Measurements from ENCODE around the gene CORO2A. TPM values are rescaled to one million over a fixed set of nuclear protein-coding genes. Genes with fewer than 3 reads are reported as not detected.
"Not testable (repeated sequence)": the region's sequence is repeated elsewhere in the genome, so short reads cannot be mapped to it uniquely, and the experiment has no call there.

CORO2A gene
- total and polyA plus RNA-seq, 11 donors, result 0.09 to 2.2 (median 0.22) TPM

DNA sequence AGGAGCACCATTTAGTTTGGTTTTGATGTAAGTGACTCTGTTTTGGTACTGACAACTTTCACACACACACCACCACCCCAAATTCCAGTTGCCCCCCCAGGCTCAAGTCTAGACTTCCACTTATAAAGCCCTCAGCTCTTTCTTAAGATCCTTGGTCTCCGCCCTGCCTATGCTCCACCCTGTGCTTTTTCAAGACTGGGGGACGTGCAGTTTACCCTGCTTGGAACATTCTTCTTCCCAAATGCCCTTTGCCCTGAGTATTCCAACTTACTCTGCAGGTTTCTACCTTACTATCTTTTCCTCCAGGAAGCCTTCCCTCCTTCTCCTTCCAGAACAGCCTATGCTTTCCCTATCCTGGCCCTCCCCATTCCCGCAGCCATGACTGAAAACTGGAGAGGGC lies 72.0 kb downstream of the CORO2A start:
- H3K27me3 ChIP-seq, result no peaks in the 10 kb centered on the region
- ATAC-seq (no peak), DNase-seq (no peak)
- peaks cover 0 to 10% (median 0%) of the 10 kb centered on the region in 9 donors for H3K36me3 ChIP-seq
- TF ChIP-seq, protein P1, sequence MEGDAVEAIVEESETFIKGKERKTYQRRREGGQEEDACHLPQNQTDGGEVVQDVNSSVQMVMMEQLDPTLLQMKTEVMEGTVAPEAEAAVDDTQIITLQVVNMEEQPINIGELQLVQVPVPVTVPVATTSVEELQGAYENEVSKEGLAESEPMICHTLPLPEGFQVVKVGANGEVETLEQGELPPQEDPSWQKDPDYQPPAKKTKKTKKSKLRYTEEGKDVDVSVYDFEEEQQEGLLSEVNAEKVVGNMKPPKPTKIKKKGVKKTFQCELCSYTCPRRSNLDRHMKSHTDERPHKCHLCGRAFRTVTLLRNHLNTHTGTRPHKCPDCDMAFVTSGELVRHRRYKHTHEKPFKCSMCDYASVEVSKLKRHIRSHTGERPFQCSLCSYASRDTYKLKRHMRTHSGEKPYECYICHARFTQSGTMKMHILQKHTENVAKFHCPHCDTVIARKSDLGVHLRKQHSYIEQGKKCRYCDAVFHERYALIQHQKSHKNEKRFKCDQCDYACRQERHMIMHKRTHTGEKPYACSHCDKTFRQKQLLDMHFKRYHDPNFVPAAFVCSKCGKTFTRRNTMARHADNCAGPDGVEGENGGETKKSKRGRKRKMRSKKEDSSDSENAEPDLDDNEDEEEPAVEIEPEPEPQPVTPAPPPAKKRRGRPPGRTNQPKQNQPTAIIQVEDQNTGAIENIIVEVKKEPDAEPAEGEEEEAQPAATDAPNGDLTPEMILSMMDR (IDR thresholded peaks at IDR 0.05), result no peak
- TF ChIP-seq POLR2A (IDR thresholded peaks at IDR 0.05), result no peak
- H3K27ac ChIP-seq, result peak overlapping the region in 4 of 12 donors; percentile 22 to 92 (median 30)
- 66 to 73% (median 72%) methylated on average over 3 of the region's 3 CpGs for WGBS, 4 donors
- H3K4me1 ChIP-seq, result peaks cover 0 to 62% (median 7%) of the 10 kb centered on the region in 12 donors
- H3K4me3 ChIP-seq, result no peak overlapping the region
- no peaks in the 10 kb centered on the region for H3K9me3 ChIP-seq
- intact Hi-C loops (cut with DNase I), result no loop called here

DNA sequence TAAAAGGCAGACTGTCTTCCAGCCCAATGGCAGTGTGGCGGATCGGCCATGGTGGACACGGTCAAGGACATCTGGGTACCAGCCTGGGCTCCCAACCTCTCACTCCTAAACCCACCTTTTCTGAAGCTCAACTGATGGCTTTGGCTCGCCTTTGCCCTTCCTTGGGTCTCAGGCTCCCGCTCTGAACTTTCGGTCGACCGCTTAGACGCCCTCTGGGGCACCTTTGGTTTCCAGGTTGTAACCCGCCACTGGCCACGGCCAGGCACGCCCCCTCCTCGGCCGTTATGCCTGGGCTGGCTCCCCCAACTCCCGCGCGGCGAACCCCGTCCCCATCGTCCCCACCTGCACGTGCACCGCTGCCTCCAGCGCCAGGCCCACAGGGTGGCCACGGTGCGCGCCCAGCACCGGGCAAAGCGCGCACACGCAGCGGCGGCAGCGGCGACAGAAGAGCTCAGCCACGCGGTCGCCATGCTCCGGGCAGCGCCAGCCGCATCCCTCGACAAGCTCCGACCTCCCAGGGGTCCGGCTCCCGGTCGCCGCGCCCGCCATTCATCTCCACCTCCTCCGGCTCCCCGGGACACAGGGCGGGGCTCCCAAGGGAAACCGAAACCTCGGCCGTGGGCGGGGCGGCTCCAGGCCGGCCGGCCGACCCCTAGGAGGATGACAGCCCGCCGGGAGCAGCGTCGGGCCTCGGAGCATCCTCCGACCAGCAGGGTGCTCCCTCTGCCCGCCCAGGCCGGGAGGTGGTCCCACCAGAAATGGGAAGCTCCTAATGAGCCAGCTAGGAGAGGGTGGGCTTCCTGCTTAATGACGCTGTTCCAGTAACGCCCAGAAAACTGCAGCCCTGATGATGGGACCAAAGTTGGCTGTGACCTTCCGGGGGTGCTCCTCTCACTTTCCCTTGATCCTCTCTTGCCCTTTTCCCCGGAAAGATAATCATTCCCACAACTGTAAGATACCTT lies 73.5 kb downstream of the CORO2A start, which contains the start of gene TRIM14:
TRIM14 (minus strand) TSS at position 583 of the 962 bp plus-strand sequence; CDS start at position 549, 34 bp downstream.
- TF ChIP-seq POLR2A (IDR thresholded peaks at IDR 0.05), result peak in 1 of 2 donors; percentile 25
- TF ChIP-seq, protein P1 (IDR thresholded peaks at IDR 0.05), result peak in 1 of 12 donors; percentile 17
- DNase-seq (peak; percentile 33 to 84 (median 61)), ATAC-seq (peak; percentile 41 to 85 (median 79))
- Histone ChIP-seq H3K27me3 (no peaks in the 10 kb centered on the region), H3K9me3 (no peaks in the 10 kb centered on the region), H3K36me3 (peaks cover 0 to 5% (median 0%) of the 10 kb centered on the region in 9 donors), H3K27ac (peak within 1 kb of the TSS in 8 of 12 donors; percentile 10 to 92 (median 52)), H3K4me3 (peak within 1 kb of the TSS; percentile 30 to 86 (median 65)), H3K4me1 (peaks cover 0 to 66% (median 7%) of the 10 kb centered on the region in 12 donors)
- intact Hi-C loops (cut with DNase I), result no loop called here
- WGBS, 4 donors, result 8 to 34% (median 9%) methylated on average over 20 to 71 of the region's 71 CpGs

DNA sequence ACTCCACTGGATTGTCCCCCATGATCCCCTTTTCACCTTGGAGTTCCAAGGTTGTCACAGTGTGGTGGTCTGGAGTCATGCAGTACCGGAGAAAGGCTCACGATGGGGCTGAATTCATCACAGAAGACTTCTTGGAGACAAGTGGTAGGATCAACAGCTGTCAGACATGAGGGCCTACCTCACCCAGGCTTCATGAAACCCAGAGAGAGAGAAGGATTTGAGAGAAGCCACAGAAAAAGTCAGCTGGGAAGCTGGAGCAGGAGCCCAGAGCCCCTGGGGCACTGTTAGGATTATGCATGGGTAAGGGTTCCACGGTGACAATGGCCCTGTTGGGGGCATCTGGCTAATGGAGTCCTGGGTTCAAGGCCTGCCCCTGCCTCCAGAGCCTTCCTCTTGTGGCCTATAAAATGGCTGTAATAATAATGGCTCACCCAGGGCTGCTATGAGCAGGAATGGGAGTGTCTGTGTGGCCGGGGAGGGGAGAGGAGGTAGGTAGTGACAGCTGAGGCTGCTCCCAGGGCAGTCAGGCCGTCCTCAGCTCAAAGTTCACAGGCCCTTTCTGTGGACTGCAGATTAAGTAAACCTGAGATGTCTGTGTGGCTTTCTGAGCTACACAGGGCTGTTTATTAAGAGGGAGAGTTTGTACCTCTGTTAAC lies 74.3 kb downstream of the CORO2A start:
- intact Hi-C loops (cut with DNase I), result no loop called here
- TF ChIP-seq POLR2A (IDR thresholded peaks at IDR 0.05), result no peak
- TF ChIP-seq, protein P1 (IDR thresholded peaks at IDR 0.05), result no peak
- H3K4me1 ChIP-seq, result peaks cover 0 to 74% (median 7%) of the 10 kb centered on the region in 12 donors
- H3K36me3 ChIP-seq, result peaks cover 0 to 5% (median 0%) of the 10 kb centered on the region in 9 donors
- H3K27ac ChIP-seq, result peak overlapping the region in 4 of 12 donors; percentile 33 to 92 (median 58)
- H3K9me3 ChIP-seq, result no peaks in the 10 kb centered on the region
- DNase-seq (no peak), ATAC-seq (peak in 3 of 4 donors; percentile 28 to 35 (median 31))
- H3K4me3 ChIP-seq, result peak overlapping the region in 11 of 12 donors; percentile 41 to 86 (median 66)
- H3K27me3 ChIP-seq, result no peaks in the 10 kb centered on the region
- 68 to 83% (median 78%) methylated on average over 5 of the region's 5 CpGs for WGBS, 4 donors

DNA sequence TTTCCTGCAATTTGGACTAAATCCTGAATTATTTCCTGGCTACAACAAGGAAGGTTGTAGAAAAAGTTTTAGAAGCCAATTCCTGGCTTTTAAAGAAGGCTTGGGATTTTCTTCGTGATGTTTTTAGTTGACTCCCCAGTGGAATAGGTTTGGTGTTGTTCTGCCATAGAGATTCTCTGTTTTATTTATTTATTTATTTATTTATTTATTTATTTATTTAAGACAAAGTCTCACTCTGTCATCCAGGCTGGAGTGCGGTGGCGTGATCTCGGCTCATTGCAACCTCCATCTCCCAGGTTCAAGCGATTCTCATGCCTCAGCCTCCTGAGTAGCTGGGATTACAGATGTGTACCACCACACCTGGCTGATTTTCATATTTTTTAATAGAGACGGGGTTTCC lies 75.3 kb downstream of the CORO2A start:
- DNase-seq; H3K27me3 ChIP-seq; H3K4me3 ChIP-seq; H3K9me3 ChIP-seq; H3K36me3 ChIP-seq; ATAC-seq; H3K27ac ChIP-seq; intact Hi-C loops (cut with DNase I): not testable (repeated sequence)
- WGBS, 4 donors, result 96 to 97% (median 96%) methylated on average over 6 of the region's 6 CpGs
- H3K4me1 ChIP-seq, result peaks cover 0 to 80% (median 7%) of the 10 kb centered on the region in 12 donors

All from heart left ventricle (tissue), 16 donors.